HG03159 (cell line): ENCODE results near the gene CLBA1.

Source experiments
- ATAC-seq: cut with Tn5 transposase; IDR thresholded peaks from one replicate; pipeline ENCODE4 v1.9.1; 2021; ENCODE audit warnings: mild to moderate bottlenecking, moderate library complexity; ENCODE audit not compliant: unreplicated experiment

The CLBA1 gene

DNA sequence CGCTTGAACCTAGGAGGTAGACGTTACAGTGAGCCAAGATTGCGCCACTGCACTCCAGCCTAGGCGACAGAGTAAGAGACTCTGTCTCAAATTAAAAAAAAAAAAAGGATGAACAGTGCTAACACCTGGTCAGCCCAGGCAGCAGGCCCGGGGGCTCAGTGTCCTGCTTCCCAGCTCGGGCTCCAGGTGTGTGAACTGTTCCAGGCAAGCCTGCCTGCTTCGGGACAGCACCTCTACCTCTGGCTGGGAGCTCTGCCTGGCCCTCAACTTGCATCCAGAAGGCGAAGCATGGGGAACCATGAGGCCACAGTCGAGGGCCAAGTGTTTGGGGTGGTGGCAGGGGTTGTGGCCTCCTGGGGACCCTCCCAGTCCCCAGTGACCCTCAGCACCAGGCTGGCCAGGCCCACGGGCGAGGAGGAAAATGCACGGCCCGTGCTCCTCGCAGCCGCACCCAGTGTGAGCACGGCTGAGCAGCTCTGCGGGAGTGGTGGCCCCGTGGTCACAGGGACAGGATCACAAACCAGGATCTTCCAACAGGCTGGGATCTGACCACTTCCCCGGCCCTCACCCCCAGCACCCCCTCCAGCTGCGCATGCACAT is 19.8 kb downstream of the CLBA1 start:
- no peak for ATAC-seq

DNA sequence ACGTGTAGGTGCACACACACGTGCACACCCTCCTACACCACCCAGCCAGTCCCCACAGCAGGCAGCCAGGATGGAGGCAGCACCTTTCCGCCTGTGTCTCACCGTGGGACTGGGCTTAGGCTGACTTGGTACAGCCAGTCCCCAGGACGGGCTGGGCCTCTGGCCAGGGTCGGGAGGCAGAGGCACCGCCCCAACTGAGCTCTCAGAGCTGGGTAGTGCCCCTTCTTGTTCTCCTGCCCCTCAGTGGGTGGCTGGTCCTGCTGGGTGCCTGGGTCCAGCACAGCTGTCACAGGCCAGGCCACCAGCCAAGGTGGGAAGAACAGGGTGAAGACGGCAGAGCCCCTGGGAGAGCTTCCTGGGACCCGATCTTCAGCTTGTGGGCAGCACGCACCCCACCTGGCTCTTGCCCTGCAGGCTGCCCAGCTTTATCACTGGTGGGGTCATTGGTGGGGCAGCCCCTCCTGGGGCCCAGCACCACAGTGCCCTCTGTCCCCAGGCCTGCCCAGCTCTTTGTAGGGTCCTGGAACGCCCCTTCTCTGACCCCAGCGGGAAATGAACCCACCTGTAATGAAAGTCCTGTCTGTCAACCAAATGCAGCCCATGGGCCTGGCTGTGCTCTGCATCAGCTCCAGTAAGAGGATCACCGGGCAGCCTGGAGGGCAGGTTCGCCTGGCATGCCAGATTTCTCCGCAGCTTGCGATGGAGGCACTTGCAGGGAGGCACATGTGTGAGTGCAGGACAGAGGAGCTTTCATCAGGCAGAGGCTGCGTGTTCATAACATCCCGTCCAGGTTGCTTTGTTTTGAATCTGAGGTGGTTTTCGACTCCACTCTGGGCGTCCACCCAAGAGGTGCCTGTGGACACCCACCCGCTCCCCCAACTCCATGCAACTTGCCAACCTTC is 20.6 kb downstream of the CLBA1 start:
- ATAC-seq: no peak

- no peak for ATAC-seq
Observed at GRCh38 chr14:105006831-105007592, 21.4 kb downstream of the CLBA1 start.

DNA sequence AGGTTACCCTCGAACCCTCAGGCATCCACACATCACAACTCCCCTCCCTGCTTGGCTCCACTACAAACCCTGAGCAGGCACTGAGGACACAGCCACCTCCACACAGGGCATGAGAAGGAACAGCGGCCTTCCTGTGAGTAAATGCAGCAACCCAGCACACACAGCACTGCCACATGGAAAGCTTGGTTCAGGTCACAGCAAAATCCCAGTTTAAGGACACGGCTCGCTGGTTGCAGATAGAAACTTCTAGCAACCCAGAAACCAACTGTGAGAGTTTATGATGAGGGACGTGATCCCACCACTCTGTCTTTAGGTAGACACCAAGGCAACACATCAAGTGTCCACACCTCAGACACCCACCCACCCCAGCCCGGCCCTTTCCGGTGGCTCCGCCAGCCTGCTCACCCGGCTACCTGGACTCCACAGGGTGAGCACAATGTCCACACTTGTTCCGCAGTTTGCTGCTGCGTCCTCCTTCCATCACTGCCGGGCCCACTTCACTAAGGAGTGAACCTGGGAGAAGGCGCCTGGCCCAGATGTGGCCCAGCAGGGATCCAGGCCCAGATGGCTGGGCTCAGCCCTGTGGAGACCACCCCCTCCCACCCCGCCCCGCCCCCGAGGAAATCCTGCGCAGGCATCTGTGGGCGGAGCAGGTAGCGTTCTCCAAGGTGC is 22.1 kb downstream of the CLBA1 start:
- ATAC-seq: no peak

- ATAC-seq: no peak
Observed at GRCh38 chr14:105010106-105010505, 24.5 kb downstream of the CLBA1 start.

GRCh38 chr14:105010891-105011291 is 25.3 kb downstream of the CLBA1 start:
- ATAC-seq: no peak

GRCh38 chr14:105011312-105011990 is 25.9 kb downstream of the CLBA1 start:
- ATAC-seq: no peak

GRCh38 chr14:105012171-105012985 is 26.8 kb downstream of the CLBA1 start:
- ATAC-seq: no peak

DNA sequence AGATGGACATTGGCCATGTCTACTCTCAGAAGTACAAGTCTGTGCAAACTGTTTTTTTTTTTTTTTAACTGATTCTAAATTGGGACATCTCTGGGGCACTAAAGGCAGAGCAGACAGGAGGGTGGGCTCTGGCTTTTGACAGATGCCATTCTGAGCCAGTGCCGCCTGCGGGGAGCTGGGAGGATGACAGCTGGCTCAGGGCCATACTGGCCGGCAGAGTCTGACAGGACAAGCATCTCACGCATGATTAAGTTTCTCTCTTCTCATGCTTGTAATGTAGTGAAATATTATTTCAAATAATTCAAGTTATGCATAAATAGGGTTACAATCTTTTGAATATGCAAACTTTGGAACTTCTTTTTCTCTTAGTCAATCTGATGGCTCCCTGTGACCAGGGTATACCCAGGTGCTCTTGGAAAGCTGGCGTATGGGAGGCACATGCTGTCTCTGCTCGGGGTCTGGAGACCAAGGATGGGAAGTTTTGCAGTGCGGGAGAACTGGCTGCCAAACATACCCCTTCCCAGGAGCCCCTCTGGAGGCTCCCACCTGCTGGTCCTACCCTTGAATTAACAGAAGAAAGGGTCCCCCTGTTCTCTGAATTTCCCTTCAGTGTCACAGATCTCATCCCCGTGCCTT is 27.7 kb downstream of the CLBA1 start:
- ATAC-seq: no peak

DNA sequence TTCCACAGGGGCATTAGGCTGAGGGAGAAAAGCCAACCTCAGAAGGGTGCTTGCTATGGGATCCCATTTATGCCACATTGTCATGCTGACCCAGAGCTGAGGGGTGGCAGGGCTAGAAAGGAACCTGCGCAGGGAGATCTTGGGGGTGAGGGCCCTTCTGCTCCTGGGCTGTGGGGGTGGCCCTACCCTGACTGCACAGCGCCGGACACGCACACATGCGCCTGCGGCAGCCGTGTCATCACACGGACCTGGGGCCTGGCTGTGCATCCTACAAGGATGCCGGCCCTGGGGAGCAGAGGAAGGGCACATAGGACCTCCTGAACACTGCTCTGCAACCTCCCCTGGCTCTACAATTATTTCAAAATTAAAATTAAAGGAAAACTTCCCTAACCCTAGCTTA is 28.4 kb downstream of the CLBA1 start:
- no peak for ATAC-seq

DNA sequence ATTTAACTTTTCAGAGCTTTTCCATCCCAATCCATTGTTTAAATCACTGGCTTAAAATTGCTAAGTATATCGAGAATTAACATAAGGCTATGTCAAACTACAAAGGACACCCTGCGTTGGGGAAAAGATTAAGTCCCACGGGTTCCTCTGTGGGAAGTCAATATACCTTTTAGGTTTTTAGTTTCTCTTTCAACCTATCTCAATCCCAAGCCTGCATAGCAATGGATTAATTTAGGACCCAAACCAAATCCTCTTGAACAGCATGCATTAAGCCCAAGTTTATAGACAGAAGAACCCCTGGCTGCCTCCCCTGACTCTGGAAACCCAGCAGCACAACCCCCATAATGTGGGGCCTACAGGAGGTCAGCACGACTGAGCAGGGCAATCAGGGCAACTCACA is 29.0 kb downstream of the CLBA1 start:
- no peak for ATAC-seq

DNA sequence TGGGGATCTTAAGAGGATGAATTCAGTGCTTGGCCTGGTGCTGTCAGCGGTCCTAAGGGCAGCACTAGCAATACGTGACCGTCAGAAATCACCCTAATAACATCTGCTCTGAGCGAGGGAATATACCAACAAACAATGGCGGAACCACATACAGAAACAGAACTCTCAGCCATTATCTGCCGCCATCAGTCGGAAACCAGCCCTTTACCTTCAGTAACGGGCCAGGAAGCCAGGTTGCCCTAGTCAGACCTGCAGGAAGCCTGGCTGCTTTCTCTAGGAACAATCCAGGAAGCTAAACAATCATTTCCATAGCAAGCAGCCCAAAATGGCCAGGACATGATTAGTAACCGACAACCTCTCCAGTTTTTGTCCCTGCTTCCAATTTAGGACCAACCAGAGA is 29.7 kb downstream of the CLBA1 start:
- no peak for ATAC-seq

DNA sequence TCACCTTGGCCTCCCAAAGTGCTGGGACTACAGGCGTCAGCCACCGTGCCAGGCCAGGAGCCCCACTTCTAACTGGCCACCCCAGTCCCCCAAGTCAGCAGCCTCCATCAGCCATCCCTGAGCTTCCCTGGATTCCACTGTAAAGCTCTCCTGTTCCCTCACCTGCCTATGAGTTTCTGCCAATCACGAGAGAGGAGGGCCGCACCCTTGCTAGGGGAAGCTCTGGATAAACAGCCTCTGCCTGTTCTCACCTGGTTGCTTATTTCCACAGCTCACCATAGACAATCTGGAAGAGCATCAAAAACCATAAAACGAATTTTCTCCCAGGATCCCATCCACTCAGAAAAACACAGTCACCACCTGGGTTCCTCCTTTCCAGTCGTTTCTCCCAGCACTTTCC is 30.3 kb downstream of the CLBA1 start:
- ATAC-seq: no peak

GRCh38 chr14:105018414-105018813 is 32.8 kb downstream of the CLBA1 start:
- no peak for ATAC-seq

- ATAC-seq: peak; percentile 33
Observed at GRCh38 chr14:105019861-105020814, 34.5 kb downstream of the CLBA1 start.

DNA sequence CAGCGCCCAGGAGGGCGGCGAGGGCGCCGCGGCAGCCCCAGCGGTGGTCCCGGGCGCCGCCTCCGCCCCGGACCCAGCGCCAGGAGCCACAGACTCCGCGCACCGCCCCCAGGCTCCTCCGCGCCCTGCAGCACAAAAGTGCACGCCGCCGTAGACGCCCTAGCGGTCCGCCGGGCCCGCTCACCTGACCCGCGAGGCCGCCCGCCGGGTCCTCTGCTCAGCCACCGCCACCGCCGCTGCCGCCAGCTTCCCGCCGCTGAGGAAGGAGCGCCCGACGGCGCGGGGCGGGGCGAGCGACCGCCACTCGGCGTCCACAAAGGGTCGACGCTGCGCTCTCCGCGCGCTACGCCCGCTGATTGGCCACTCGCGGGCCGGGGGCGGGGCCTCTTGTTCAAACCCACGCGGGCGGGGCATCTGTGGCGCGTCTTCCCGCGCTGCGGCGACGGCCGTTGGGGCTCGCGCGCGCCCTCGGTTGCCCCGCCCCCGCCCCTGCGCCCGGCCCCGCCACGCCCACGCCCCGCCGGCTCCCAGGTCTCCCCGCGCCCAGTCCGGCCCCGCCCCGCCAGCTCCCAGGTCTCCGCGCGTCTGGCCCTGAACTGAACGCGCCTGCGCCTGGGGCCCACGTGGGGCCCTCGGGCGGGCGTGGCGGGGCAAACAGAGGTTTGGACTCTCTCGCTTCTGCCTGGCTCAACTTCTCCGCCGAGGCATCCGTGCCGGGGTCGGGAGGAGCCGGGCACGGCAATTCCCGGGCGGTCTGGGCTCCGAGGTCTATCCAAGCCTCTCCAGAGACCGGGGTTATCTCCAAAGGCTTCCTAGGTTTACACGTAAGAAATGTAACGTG is 35.4 kb downstream of the CLBA1 start, which contains the start of gene CDCA4:
Gene CDCA4 (minus strand): TSS at position 269 of the 841 bp plus-strand sequence. CDS start 9,154 bp downstream, outside the sequence.
- peak; percentile 62 for ATAC-seq

GRCh38 chr14:105021656-105022275 is 36.2 kb downstream of the CLBA1 start:
- no peak for ATAC-seq
